Neural cell (in vitro differentiated cells): ENCODE data around the gene CHST13. TPM values are rescaled to one million over a fixed set of nuclear protein-coding genes. Genes with fewer than 3 reads are reported as not detected.

ENCODE experiments used
- polyA plus RNA-seq: library from polyadenylated mRNA; depleted of rRNA; stranded (reverse); fragments of >200 nt; gene quantifications from 2 replicates; pipeline ENCODE4 v1.2.3, GENCODE V29; 2014
- small RNA-seq, 3 experiments: library from RNA; depleted of rRNA; stranded (forward); fragments of <200 nt; gene quantifications; one replicate each; pipeline ENCODE3, GENCODE V24; 2012

CHST13 gene
- polyA plus RNA-seq, 1 donor from 2014 or later = not detected

Small RNAs within 50 kb of the gene (small RNA-seq; reads per million reads assigned to genes)
- gene RNA5SP138 = 0 to 0.03 (median 0) reads per million in 3 experiments

Other genes with a start within 250 kb of the CHST13 start
- gene KLF15, start 166.7 kb upstream of the CHST13 start, polyA plus RNA-seq = 0.46 TPM in 1 of 2 replicates, not detected in the other
- gene CFAP100, start 129.2 kb upstream of the CHST13 start, polyA plus RNA-seq = 2.3 TPM in 1 of 2 replicates, not detected in the other
- gene ZXDC, start 48.3 kb upstream of the CHST13 start, polyA plus RNA-seq = 22.2 and 26.5 TPM in 2 replicates
- not detected in 2 replicates for gene UROC1, start 6.4 kb upstream of the CHST13 start, polyA plus RNA-seq
- not detected in 2 replicates for gene C3orf22, start 34.8 kb downstream of the CHST13 start, polyA plus RNA-seq
- gene TXNRD3, start 131.0 kb downstream of the CHST13 start, polyA plus RNA-seq = 2.2 and 2.5 TPM in 2 replicates
- gene CHCHD6, start 180.1 kb downstream of the CHST13 start, polyA plus RNA-seq = 102 and 105 TPM in 2 replicates